ENCODE measurements around the gene GLTP. TPM values are rescaled to one million over a fixed set of nuclear protein-coding genes. Genes with fewer than 3 reads are reported as not detected.
A peak's percentile ranks its signal among the peaks of the same experiment; 100 is the strongest.
"Not testable (repeated sequence)": the region's sequence is repeated elsewhere in the genome, so short reads cannot be mapped to it uniquely, and the experiment has no call there.

Gene GLTP
- total RNA-seq, 2 donors from 2014 or later, result 95.0 to 128 TPM

DNA sequence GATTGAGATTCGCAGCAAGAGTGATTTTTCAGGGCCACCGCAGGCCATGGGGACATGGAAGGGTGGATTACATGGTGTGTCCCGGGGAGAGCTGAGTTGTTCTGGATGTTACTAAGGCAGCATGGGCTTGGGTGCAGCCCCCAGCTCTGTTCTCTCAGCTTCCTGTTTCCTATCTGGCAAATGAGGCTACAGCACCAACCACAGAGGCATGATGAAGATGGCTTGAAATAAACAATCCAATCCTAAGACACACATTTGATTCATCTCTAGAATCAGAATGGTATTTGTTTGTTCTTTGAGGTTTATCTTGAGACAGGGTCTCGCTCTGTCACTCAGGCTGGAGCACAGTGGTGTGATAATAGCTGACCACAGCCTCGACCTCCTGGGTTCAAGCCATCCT lies 21.6 kb downstream of the GLTP start:
- intact Hi-C loops (cut with DNase I, micrococcal nuclease), result no loop called here
- DNase-seq, result no peak
- no peak for ATAC-seq

GRCh38 chr12:109857715-109858114 lies 22.6 kb downstream of the GLTP start:
- intact Hi-C loops (cut with DNase I, micrococcal nuclease), result no loop called here

GRCh38 chr12:109855377-109855776 lies 25.0 kb downstream of the GLTP start:
- DNase-seq, result no peak
- ATAC-seq, result no peak
- intact Hi-C loops (cut with DNase I, micrococcal nuclease), result no loop called here

More at GRCh38 chr12:109857715-109858114, 22.6 kb downstream of the GLTP start:
- DNase-seq (no peak), ATAC-seq (no peak)

- intact Hi-C loops (cut with DNase I, micrococcal nuclease); DNase-seq; ATAC-seq: not testable (repeated sequence)
These were observed 29.8 kb downstream of the GLTP start for GRCh38 chr12:109850518-109850917.

DNA sequence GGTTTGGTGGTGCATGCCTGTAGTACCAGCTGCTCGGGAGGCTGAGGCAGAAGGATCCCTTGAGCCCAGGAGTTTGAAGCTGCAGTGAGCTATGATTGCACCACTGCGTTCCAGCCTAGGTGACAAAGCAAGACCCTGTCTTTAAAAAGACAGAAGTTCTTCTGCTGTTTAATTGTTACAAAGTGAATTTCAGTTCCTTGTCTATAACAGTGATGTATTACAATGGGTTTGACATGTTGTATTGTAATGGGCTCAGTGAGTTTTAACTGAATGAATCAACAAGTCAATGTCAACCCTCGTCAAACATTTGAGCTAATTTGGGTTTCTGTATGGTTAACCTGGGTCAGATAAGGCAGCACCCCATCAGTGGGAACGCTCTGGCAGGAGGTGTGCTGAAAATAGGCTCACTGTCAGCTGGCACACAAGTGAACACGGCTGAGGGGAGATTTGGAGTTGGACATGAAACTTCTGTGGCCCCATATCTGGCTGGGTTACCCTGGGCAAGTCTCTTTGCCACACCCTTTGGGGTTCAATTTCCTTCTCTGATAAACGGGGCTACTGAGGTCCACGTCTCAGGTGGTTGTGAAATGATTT lies 33.1 kb downstream of the GLTP start:
- ATAC-seq, result no peak
- intact Hi-C loops (cut with DNase I, micrococcal nuclease), result loop anchor here in 1 of 2 donors (5.0 kb wide), 1 partner anchor 40 kb away; no protein-coding TSS in a partner anchor
- DNase-seq, result no peak

DNA sequence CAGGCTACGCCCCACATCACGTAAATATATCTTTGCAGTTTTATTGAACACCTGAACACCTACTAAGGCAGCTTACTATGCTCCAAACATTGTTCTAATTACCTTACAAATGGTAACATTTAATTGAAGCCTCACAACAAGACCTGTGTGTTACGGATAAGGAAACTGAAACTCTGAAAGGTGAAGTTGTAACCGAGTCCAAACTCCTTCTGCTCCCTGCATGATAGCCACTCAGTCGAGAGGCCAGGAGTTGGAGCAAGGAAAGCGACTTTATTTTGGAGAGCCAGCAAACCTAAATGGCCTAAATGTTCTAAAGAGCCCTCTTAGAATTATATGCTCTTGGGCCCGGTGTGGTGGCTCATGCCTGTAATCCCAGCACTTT lies 34.5 kb downstream of the GLTP start:
- intact Hi-C loops (cut with DNase I, micrococcal nuclease), result loop anchor here in 1 of 2 donors (5.0 kb wide), 1 partner anchor 39 kb away; no protein-coding TSS in a partner anchor
- ATAC-seq, result peak; percentile 48
- DNase-seq, result no peak

GRCh38 chr12:109844983-109845823 lies 35.1 kb downstream of the GLTP start:
- intact Hi-C loops (cut with DNase I, micrococcal nuclease), result loop anchor here in 1 of 2 donors (5.0 kb wide), 1 partner anchor 38 kb away; no protein-coding TSS in a partner anchor
- ATAC-seq (peak; percentile 90), DNase-seq (peak; percentile 71 to 94)

DNA sequence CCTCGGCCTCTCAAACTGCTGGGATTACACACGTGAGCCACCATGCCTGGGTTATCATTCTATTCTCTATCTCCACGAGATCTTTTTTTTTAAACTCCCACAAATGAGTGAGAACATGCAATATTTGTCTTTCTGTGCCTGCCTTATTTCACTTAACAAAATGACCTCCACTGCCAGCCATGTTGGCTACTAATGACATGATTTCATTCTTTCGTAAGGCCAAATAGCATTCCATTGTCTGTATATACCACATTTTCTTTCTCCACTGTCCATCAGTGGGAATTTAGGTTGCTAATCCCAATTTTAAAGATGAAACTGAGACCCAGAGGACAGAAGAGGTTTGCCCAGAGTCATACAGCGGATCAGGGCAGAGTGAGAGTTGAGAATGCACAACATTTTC lies 36.2 kb downstream of the GLTP start:
- ATAC-seq, result no peak
- no peak for DNase-seq
- intact Hi-C loops (cut with DNase I, micrococcal nuclease), result no loop called here

- DNase-seq, result no peak
- ATAC-seq, result no peak
- intact Hi-C loops (cut with DNase I, micrococcal nuclease), result no loop called here
These were observed 38.3 kb downstream of the GLTP start for GRCh38 chr12:109842021-109842420.

- ATAC-seq (no peak), DNase-seq (no peak)
- intact Hi-C loops (cut with DNase I, micrococcal nuclease), result no loop called here
These were observed 39.0 kb downstream of the GLTP start for GRCh38 chr12:109841356-109841755.

GRCh38 chr12:109840305-109841074 lies 39.9 kb downstream of the GLTP start:
- intact Hi-C loops (cut with DNase I, micrococcal nuclease), result no loop called here
- peak in 1 of 2 donors; percentile 53 for DNase-seq
- ATAC-seq, result peak; percentile 75

DNA sequence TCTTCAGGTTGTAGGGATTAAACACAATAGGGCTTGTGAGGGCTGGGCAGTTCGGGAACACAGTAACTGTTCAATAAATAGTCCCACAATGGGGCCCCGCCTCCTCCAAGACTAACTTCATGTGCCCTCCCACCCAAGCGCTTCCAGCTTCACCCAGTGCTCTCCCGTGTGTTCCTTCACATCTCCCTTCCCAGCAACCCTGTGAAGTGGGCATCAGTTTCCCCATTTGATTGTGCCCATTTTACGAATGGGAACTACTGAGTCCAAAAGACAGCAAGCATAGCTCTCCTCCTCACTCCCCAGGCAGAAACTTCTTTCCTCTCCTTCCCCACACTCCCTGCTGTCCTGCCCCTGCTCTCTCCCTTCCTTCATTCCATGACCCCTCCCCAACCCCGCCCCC lies 40.9 kb downstream of the GLTP start:
- intact Hi-C loops (cut with DNase I, micrococcal nuclease), result no loop called here
- ATAC-seq (no peak), DNase-seq (no peak)

DNA sequence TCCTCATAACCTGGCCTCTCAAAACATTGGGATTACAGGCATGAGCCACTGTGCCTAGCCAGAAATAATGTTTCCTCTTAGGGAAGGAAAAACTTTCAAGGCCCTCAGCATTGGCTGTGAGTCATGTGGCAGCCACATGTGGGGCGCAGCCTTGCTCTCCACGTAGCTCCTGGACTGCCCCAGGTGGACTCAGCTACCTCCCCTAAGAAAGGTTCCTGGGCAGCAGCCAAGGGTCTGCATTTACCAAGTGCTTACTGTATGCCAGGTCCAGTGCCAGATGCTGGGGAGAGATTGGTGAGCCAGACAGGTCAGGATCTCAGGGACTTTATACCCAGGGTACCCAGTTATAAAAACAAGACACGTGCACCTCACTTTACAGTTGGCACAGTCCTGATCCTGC lies 43.4 kb downstream of the GLTP start:
- DNase-seq (no peak), ATAC-seq (no peak)
- intact Hi-C loops (cut with DNase I, micrococcal nuclease), result no loop called here

GRCh38 chr12:109835827-109836226 lies 44.5 kb downstream of the GLTP start:
- intact Hi-C loops (cut with DNase I, micrococcal nuclease), result no loop called here
- DNase-seq, result no peak
- no peak for ATAC-seq

- intact Hi-C loops (cut with DNase I, micrococcal nuclease), result no loop called here
These were observed 46.8 kb downstream of the GLTP start, which contains the start of gene TRPV4 for GRCh38 chr12:109833307-109834189. TRPV4 (minus strand) TSS chr12:109833398; CDS start chr12:109814796, 18,602 bp downstream.

DNA sequence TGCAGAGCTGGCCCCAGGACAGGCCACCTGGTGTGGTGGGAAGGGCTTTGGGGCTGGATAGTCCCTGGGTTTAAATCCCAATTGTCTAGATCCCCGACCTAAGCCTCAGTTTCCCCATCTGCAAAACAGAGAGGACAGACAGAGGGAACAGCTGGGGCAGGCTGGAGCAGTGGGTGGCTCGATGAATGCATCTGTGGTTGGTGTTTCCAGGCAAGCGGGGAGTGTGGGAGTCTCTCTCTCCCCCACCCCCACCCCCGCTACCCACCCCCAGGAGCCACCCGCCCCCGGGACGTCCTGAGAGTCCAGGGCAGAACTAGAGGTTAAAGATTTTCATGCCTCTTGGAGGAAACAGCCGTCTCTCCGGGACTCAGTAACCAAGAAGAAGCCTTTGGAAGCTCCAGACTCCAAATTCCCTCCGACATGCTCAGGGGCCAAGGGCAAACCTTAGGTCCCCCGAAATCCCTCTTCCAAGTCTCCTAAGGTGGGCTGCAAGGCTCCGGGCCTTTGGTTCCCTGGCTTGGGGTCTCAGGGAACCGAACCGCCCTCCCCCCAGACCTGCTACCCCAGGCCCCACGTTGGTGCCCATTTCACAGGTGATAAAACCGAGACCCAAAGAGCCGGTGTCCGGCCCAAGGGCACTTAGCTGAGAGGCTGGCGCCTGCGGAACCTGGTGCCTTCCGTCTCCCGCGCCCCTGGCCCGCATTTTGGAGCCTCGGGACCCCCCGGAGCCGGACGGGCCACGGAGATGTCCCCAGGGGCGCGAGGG lies 47.6 kb downstream of the GLTP start:
- DNase-seq, result no peak
- intact Hi-C loops (cut with DNase I, micrococcal nuclease), result no loop called here

More at GRCh38 chr12:109833307-109834189, 46.8 kb downstream of the GLTP start, which contains the start of gene TRPV4:
- no peak for DNase-seq
- peak; percentile 28 for ATAC-seq

DNA sequence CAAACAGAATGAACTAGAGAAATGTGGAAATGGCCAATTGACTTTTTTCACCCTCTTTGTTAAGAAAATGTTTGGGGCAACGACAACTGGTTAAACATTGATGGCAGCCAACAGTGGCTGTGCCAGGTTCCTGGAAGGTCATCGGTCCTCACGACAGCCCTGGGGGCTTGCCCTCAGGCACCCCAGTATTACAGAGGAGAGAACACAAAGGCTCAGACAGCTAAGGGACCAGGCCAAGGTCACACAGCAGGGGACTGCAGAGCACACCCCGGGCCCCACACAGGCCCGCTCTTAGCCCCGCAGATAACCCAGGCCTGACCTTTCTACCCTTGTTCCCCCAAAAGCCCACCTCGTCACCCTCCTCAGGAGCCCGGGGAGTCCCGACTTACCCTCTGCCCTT lies 48.4 kb downstream of the GLTP start:
- ATAC-seq (no peak), DNase-seq (no peak)
- intact Hi-C loops (cut with DNase I, micrococcal nuclease), result no loop called here

More for the DNA sequence above, 47.6 kb downstream of the GLTP start:
- ATAC-seq, result no peak

- no peak for ATAC-seq
- no peak for DNase-seq
- intact Hi-C loops (cut with DNase I, micrococcal nuclease), result no loop called here
These were observed 49.0 kb downstream of the GLTP start for GRCh38 chr12:109831365-109831764.

Data from left colon (tissue), 2 donors.